Right lobe of liver (tissue), 6 donors: ENCODE results near the gene UNKL. TPM values are rescaled to one million over a fixed set of nuclear protein-coding genes. Genes with fewer than 3 reads are reported as not detected.

Experiments
- ATAC-seq, 4 donors: fragments of 200-7000 bp; cut with Tn5 transposase; one replicate each; pipeline ENCODE4 v1.9.1; 2020; ENCODE audit warnings: mild to moderate bottlenecking in 4 of 4, moderate library complexity in 4 of 4
- DNase-seq, 3 donors: peaks; one replicate each; pipeline ENCODE4 v3.0.0-alpha.2; 2020
- H3K27ac ChIP-seq, 3 donors: fragments of 200-600 bp; one replicate each; pipeline ENCODE4 v1.8.0; 2022
- H3K27me3 ChIP-seq, 2 donors: fragments of 200-600 bp; one replicate each; pipeline ENCODE4 v1.8.0; 2022
- H3K36me3 ChIP-seq, 4 donors: fragments of 200-600 bp; sonication (generic) in 1 of 4; one replicate each; pipeline versions ENCODE4 v1.5.1 to v1.8.0; 2017 to 2022; ENCODE audit warnings: control low read depth in 1 of 4
- H3K4me1 ChIP-seq, 4 donors: fragments of 200-600 bp; sonication (generic) in 1 of 4; one replicate each; pipeline versions ENCODE4 v1.5.1 to v1.8.0; 2017 to 2022; ENCODE audit warnings: control low read depth in 1 of 4
- H3K4me3 ChIP-seq, 3 donors: fragments of 200-600 bp; one replicate each; pipeline ENCODE4 v1.8.0; 2022
- H3K9me3 ChIP-seq, 4 donors: fragments of 200-600 bp; sonication (generic) in 1 of 4; one replicate each; pipeline versions ENCODE4 v1.5.1 to v1.8.0; 2017 to 2022; ENCODE audit warnings: control low read depth in 1 of 4
- POLR2A ChIP-seq: fragments of 450-650 bp; IDR thresholded peaks from one replicate; pipeline ENCODE4 v1.6.1; 2017; ENCODE audit warnings: antibody characterized with exemption, mild to moderate bottlenecking
- WGBS: methylation state at CpG from one replicate; pipeline ENCODE4 v1.1.6; 2018; ENCODE audit warnings: low coverage, low lambda C conversion rate; ENCODE audit not compliant: insufficient coverage; ENCODE audit errors: missing lambda C conversion rate; 5-methylcytosine and 5-hydroxymethylcytosine counted together
- intact Hi-C, 2 donors: fragments of 100-400 bp; cut with DNase I; formaldehyde crosslinking; loops; one replicate each; pipeline versions ENCODE4 v1.11.2 to v1.14.1; 2022
- total RNA-seq, 6 experiments: library from RNA; depleted of rRNA in 2 of 6; stranded (reverse); fragments of >200 nt in 2 of 6; fragmentation: NEBNext Ultra II Directional in 3 of 6; extraction: Animal tissue kit (Norgen Biotek cat#: 25700) in 3 of 6; gene quantifications; one replicate each; pipeline versions ENCODE4 v1.1.0 to v1.2.4, GENCODE V29; 2016 to 2023
- TF ChIP-seq, protein P1 (sequence below), 4 donors: fragments of 200-600 bp in 3 of 4; fragments of 450-650 bp in 1 of 4; IDR thresholded peaks; one replicate each; pipeline versions ENCODE4 v1.5.1 to v1.8.0; 2016 to 2022; ENCODE audit warnings: antibody characterized with exemption in 4 of 4, mild to moderate bottlenecking in 2 of 4
- donor health status: DM: no; HTN: yes; CAD: no.
- donor health status: DM: no; HTN: no; CAD: no.
- donor health status: DM: no; HTN: no; CAD: no.
- donor health status: DM: no; HTN: yes; CAD: no.
- donor health status: DM: no; HTN: yes; CAD: no.

The UNKL gene
- total RNA-seq, 6 experiments from 2014 or later, result 9.0 to 14.2 (median 12.0) TPM

DNA sequence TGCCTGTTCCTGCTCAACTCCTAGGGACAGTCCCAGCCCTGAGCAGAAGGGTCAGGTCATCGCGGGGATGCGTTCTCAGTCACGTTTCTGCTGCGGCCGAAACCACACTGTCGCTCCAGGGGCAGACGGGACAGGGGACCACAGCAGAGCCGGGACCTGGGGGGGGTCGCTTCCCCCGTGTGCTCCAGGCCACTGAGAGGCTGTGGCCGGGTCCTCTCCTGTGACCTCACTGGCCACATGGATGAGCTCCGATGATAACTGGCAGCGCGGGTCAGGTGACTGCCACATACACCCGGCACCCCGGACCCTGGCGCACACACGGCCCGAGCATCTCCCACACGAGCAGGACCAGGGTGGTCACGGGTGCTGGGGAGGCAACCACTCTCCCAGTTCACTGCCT, 50.0 kb downstream of the UNKL start:
- Histone ChIP-seq H3K36me3 (peaks cover 0 to 62% (median 16%) of the 10 kb centered on the region in 4 donors), H3K4me1 (no peaks in the 10 kb centered on the region), H3K4me3 (no peak overlapping the region), H3K9me3 (no peaks in the 10 kb centered on the region), H3K27ac (no peak overlapping the region), H3K27me3 (no peaks in the 10 kb centered on the region)
- DNase-seq (peak in 2 of 3 donors; percentile 17 to 42), ATAC-seq (no peak)
- no CpG with 5 or more reads among the region's 22 CpGs for WGBS
- no peak for TF ChIP-seq POLR2A
- TF ChIP-seq, protein P1, sequence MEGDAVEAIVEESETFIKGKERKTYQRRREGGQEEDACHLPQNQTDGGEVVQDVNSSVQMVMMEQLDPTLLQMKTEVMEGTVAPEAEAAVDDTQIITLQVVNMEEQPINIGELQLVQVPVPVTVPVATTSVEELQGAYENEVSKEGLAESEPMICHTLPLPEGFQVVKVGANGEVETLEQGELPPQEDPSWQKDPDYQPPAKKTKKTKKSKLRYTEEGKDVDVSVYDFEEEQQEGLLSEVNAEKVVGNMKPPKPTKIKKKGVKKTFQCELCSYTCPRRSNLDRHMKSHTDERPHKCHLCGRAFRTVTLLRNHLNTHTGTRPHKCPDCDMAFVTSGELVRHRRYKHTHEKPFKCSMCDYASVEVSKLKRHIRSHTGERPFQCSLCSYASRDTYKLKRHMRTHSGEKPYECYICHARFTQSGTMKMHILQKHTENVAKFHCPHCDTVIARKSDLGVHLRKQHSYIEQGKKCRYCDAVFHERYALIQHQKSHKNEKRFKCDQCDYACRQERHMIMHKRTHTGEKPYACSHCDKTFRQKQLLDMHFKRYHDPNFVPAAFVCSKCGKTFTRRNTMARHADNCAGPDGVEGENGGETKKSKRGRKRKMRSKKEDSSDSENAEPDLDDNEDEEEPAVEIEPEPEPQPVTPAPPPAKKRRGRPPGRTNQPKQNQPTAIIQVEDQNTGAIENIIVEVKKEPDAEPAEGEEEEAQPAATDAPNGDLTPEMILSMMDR (IDR thresholded peaks at IDR 0.05), result no peak
- intact Hi-C loops, result no loop called here

DNA sequence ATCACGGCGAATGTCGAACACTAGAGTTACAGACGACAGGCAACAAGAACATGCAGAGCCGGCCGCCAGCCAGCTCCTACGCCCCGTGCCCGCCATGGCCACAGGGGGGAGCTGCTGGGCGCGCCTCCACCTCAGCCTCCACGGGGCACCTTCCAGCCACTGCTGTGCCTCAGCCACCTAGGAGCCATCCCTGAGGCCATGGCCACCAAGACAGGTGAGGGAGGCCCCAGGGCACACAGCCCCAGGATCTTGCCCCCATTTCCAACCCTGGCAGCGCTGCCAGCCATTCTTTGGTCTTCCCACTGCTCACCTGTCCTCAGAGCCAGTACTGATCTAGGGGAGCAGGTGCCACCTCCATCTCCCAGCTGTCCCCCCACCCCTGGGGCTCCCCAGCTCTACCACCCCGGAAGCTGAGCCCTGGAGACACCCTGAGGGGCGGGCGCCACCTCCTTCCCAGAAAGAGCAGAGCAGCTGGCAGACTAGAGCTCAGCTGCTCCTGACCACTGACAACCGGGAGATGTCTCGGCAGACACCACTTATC, 50.9 kb downstream of the UNKL start:
- H3K9me3 ChIP-seq, result no peaks in the 10 kb centered on the region
- intact Hi-C loops, result no loop called here
- H3K4me1 ChIP-seq, result no peaks in the 10 kb centered on the region
- peak; percentile 85 to 95 (median 93) for ATAC-seq
- peaks cover 0 to 61% (median 16%) of the 10 kb centered on the region in 4 donors for H3K36me3 ChIP-seq
- WGBS, result 49% methylated on average over 11 of the region's 18 CpGs
- no peak overlapping the region for H3K27ac ChIP-seq
- H3K4me3 ChIP-seq, result no peak overlapping the region
- DNase-seq, result peak; percentile 70 to 78 (median 73)
- H3K27me3 ChIP-seq, result no peaks in the 10 kb centered on the region
- TF ChIP-seq, protein P1 (IDR thresholded peaks at IDR 0.05), result peak; percentile 66 to 89 (median 84)
- TF ChIP-seq POLR2A, result no peak

DNA sequence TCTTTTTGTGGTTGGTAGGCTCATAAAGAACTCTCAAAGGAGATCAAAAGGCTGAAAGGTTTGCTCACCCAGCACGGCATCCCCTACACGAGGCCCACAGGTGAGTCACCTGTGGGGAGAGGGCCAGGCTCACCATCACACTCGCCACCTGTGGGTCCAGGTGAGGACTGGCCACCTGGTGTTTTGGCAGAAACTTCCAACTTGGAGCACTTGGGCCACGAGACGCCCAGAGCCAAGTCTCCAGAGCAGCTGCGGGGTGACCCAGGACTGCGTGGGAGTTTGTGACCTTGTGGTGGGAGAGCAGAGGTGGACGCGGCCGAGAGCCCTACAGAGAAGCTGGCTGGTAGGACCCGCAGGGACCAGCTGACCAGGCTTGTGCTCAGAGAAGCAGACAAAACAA, 51.7 kb downstream of the UNKL start:
- WGBS, result 68% methylated on average over 8 of the region's 11 CpGs

DNA sequence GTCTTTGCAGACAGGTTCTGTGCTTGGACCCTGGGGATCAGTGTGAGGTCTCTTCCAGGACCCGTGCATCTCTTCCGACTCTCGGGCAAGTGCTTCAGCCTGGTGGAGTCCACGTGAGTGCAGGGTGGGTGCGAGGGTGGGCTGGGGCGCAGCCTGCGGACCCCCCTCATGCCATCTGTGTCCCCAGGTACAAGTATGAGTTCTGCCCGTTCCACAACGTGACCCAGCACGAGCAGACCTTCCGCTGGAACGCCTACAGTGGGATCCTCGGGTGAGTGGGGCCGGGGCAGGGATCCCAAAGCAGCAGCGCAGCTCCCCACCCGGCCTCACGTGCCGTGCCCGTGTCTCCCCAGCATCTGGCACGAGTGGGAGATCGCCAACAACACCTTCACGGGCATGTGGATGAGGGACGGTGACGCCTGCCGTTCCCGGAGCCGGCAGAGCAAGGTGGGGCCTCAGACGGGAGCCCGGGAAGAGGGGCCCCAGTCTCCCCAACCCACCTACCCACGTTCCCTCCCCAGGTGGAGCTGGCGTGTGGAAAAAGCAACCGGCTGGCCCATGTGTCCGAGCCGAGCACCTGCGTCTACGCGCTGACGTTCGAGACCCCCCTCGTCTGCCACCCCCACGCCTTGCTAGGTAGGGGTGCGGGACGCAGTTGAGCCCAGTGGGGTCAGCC, 52.7 kb downstream of the UNKL start:
- H3K4me1 ChIP-seq, result no peaks in the 10 kb centered on the region
- TF ChIP-seq, protein P1 (IDR thresholded peaks at IDR 0.05), result no peak
- TF ChIP-seq POLR2A, result no peak
- H3K4me3 ChIP-seq, result no peak overlapping the region
- ATAC-seq (no peak), DNase-seq (peak in 2 of 3 donors; percentile 18 to 43)
- H3K27me3 ChIP-seq, result no peaks in the 10 kb centered on the region
- no peak overlapping the region for H3K27ac ChIP-seq
- intact Hi-C loops, result no loop called here
- peaks cover 0 to 59% (median 16%) of the 10 kb centered on the region in 4 donors for H3K36me3 ChIP-seq
- WGBS, result 100% methylated on average over 1 of the region's 43 CpGs
- H3K9me3 ChIP-seq, result no peaks in the 10 kb centered on the region

More for the DNA sequence above, 51.7 kb downstream of the UNKL start:
- H3K27ac ChIP-seq, result no peak overlapping the region
- H3K4me3 ChIP-seq, result no peak overlapping the region
- H3K9me3 ChIP-seq, result no peaks in the 10 kb centered on the region
- DNase-seq (peak in 2 of 3 donors; percentile 17 to 37), ATAC-seq (no peak)
- intact Hi-C loops, result no loop called here
- no peaks in the 10 kb centered on the region for H3K4me1 ChIP-seq
- no peaks in the 10 kb centered on the region for H3K27me3 ChIP-seq
- TF ChIP-seq POLR2A, result no peak
- TF ChIP-seq, protein P1 (IDR thresholded peaks at IDR 0.05), result no peak
- peaks cover 0 to 61% (median 16%) of the 10 kb centered on the region in 4 donors for H3K36me3 ChIP-seq
